Activated CD4-positive, CD25-positive, alpha-beta regulatory T cell (primary cell): ENCODE data around the gene PLS3.
"Not testable (repeated sequence)": the region's sequence is repeated elsewhere in the genome, so short reads cannot be mapped to it uniquely, and the experiment has no call there.

Experiments
- DNase-seq, 4 experiments: peaks; one replicate each; lab custom pipeline; 2025; lab: John Stamatoyannopoulos, UW

PLS3 gene

GRCh38 chrX:115560978-115561604 is at the start of gene PLS3:
TSS of gene PLS3 (plus strand) at chrX:115561174. CDS start at chrX:115610251, 49,077 bp downstream.
- DNase-seq = no peak

- no peak for DNase-seq
Observed at GRCh38 chrX:115518113-115518512, 42.9 kb upstream of the PLS3 start.

- DNase-seq = no peak
Observed at GRCh38 chrX:115521741-115522140, 39.2 kb upstream of the PLS3 start.

GRCh38 chrX:115522952-115523351 is 38.0 kb upstream of the PLS3 start:
- DNase-seq = no peak

- no peak for DNase-seq
Observed at GRCh38 chrX:115525486-115525885, 35.5 kb upstream of the PLS3 start.

- no peak for DNase-seq
Observed at GRCh38 chrX:115531818-115532403, 29.1 kb upstream of the PLS3 start.

- DNase-seq = no peak
Observed at GRCh38 chrX:115533485-115533884, 27.5 kb upstream of the PLS3 start.

- DNase-seq = no peak
Observed at GRCh38 chrX:115534383-115534782, 26.6 kb upstream of the PLS3 start.

- DNase-seq = no peak
Observed at GRCh38 chrX:115535421-115535820, 25.6 kb upstream of the PLS3 start.

GRCh38 chrX:115535844-115536243 is 25.1 kb upstream of the PLS3 start:
- no peak for DNase-seq

- DNase-seq = no peak
Observed at GRCh38 chrX:115539841-115540240, 21.1 kb upstream of the PLS3 start.

- not testable (repeated sequence) for DNase-seq
Observed at GRCh38 chrX:115541045-115541444, 19.9 kb upstream of the PLS3 start.

- DNase-seq = no peak
Observed at GRCh38 chrX:115547448-115547847, 13.5 kb upstream of the PLS3 start.

- no peak for DNase-seq
Observed at GRCh38 chrX:115549008-115549407, 12.0 kb upstream of the PLS3 start.

GRCh38 chrX:115553171-115553570 is 7.8 kb upstream of the PLS3 start:
- no peak for DNase-seq

- DNase-seq = no peak
Observed at GRCh38 chrX:115559672-115560071, 1.3 kb upstream of the PLS3 start.

- no peak for DNase-seq
Observed at GRCh38 chrX:115560211-115560977, 580 bp upstream of the PLS3 start.

GRCh38 chrX:115561605-115562479 is 868 bp downstream of the PLS3 start:
- no peak for DNase-seq

GRCh38 chrX:115562480-115562847 is 1.5 kb downstream of the PLS3 start:
- DNase-seq = no peak

GRCh38 chrX:115563633-115564162 is 2.7 kb downstream of the PLS3 start:
- no peak for DNase-seq

- no peak for DNase-seq
Observed at GRCh38 chrX:115564243-115564642, 3.3 kb downstream of the PLS3 start.

GRCh38 chrX:115565888-115566287 is 4.9 kb downstream of the PLS3 start:
- no peak for DNase-seq
